Measurements from ENCODE around the gene CD69. TPM values are rescaled to one million over a fixed set of nuclear protein-coding genes. Genes with fewer than 3 reads are reported as not detected.

The CD69 gene
- total and polyA plus RNA-seq, 4 donors: 1.3 to 2.7 (median 1.7) TPM

DNA sequence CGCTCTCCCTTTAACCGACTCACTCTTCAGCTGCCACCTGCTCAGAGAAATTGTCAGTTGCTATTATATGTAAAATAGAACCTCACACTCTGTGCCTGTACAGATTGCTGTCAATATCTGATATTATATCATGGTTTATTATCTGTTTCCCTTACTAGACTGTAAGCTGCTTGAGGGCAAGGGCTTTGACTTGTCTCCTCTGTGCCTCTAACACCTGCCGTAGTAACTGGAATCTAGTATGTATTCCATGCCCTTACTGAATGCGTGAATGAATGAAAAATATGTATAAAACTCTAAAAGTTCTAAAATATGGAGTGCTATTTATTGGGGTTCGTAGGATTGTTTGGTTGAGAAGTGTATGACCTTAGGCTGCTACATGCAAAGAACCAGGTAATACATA lies 1.7 kb upstream of the CD69 start:
- no peak overlapping the region for H3K27ac ChIP-seq (ENCODE audit: low read depth in 1 of 2, low read length in 2 of 2)
- H3K36me3 ChIP-seq (ENCODE audit: control insufficient read depth in 4 of 4, insufficient read depth in 3 of 4, low read depth in 1 of 4, low read length in 3 of 4): no peaks in the 10 kb centered on the region
- DNase-seq (ENCODE audit: low spot score): no peak
- TF ChIP-seq FOXA2 (IDR thresholded peaks at IDR 0.05) (no peak), FOXA1 (IDR thresholded peaks at IDR 0.05) (no peak), EGR1 (IDR thresholded peaks at IDR 0.05; ENCODE audit: low read depth in 2 of 2) (no peak), NR2F2 (IDR thresholded peaks at IDR 0.05) (no peak), JUND (IDR thresholded peaks at IDR 0.05) (no peak), HNF4G (IDR thresholded peaks at IDR 0.05) (no peak), HNF4A (conservative IDR thresholded peaks at IDR 0.05) (no peak), YY1 (IDR thresholded peaks at IDR 0.05) (no peak)
- TF ChIP-seq, protein P1, sequence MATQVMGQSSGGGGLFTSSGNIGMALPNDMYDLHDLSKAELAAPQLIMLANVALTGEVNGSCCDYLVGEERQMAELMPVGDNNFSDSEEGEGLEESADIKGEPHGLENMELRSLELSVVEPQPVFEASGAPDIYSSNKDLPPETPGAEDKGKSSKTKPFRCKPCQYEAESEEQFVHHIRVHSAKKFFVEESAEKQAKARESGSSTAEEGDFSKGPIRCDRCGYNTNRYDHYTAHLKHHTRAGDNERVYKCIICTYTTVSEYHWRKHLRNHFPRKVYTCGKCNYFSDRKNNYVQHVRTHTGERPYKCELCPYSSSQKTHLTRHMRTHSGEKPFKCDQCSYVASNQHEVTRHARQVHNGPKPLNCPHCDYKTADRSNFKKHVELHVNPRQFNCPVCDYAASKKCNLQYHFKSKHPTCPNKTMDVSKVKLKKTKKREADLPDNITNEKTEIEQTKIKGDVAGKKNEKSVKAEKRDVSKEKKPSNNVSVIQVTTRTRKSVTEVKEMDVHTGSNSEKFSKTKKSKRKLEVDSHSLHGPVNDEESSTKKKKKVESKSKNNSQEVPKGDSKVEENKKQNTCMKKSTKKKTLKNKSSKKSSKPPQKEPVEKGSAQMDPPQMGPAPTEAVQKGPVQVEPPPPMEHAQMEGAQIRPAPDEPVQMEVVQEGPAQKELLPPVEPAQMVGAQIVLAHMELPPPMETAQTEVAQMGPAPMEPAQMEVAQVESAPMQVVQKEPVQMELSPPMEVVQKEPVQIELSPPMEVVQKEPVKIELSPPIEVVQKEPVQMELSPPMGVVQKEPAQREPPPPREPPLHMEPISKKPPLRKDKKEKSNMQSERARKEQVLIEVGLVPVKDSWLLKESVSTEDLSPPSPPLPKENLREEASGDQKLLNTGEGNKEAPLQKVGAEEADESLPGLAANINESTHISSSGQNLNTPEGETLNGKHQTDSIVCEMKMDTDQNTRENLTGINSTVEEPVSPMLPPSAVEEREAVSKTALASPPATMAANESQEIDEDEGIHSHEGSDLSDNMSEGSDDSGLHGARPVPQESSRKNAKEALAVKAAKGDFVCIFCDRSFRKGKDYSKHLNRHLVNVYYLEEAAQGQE (IDR thresholded peaks at IDR 0.05): no peak
- peaks cover 0 to 2% (median 0%) of the 10 kb centered on the region in 4 donors for H3K27me3 ChIP-seq (ENCODE audit: control insufficient read depth in 4 of 4, insufficient read depth in 4 of 4, low read length in 3 of 4)
- H3K4me3 ChIP-seq (ENCODE audit: low read depth in 1 of 3, low read length in 3 of 3): no peak overlapping the region
- 96% methylated on average over 5 of the region's 5 CpGs for WGBS
- H3K9ac ChIP-seq (ENCODE audit: low read depth in 1 of 2, low read length in 2 of 2): no peak overlapping the region
- H3K4me1 ChIP-seq (ENCODE audit: control insufficient read depth in 4 of 4, insufficient read depth in 4 of 4, low read length in 3 of 4): no peaks in the 10 kb centered on the region
- H3K9me3 ChIP-seq (ENCODE audit: control insufficient read depth in 4 of 4, low read length in 3 of 4): no peaks in the 10 kb centered on the region

DNA sequence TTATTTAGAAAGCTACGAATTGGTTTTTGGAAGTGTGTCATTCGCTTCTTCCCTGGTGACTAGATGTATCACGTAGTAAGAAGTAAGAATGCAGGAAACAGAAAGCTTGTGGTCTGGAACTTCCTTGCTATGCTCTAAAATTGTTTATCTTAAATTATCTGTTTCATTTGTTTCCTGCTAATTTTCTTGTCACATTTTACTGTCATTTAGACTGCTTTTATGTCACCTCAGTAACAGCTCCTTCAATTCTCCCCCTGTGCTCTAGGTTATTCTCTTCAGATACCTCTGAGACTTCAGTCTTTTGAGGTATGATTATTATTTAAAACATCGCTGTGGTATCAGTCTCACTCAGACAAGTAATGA lies 699 bp upstream of the CD69 start:
- H3K4me3 ChIP-seq (ENCODE audit: low read depth in 1 of 3, low read length in 3 of 3): no peak overlapping the region
- DNase-seq (ENCODE audit: low spot score): no peak
- TF ChIP-seq JUND (IDR thresholded peaks at IDR 0.05) (no peak), EGR1 (IDR thresholded peaks at IDR 0.05; ENCODE audit: low read depth in 2 of 2) (no peak), RXRA (IDR thresholded peaks at IDR 0.05) (no peak), HNF4G (IDR thresholded peaks at IDR 0.05) (no peak), FOXA1 (IDR thresholded peaks at IDR 0.05) (no peak), RAD21 (IDR thresholded peaks at IDR 0.05) (no peak), HNF4A (conservative IDR thresholded peaks at IDR 0.05) (no peak), YY1 (IDR thresholded peaks at IDR 0.05) (no peak), NR2F2 (IDR thresholded peaks at IDR 0.05) (no peak)
- TF ChIP-seq, protein P2, sequence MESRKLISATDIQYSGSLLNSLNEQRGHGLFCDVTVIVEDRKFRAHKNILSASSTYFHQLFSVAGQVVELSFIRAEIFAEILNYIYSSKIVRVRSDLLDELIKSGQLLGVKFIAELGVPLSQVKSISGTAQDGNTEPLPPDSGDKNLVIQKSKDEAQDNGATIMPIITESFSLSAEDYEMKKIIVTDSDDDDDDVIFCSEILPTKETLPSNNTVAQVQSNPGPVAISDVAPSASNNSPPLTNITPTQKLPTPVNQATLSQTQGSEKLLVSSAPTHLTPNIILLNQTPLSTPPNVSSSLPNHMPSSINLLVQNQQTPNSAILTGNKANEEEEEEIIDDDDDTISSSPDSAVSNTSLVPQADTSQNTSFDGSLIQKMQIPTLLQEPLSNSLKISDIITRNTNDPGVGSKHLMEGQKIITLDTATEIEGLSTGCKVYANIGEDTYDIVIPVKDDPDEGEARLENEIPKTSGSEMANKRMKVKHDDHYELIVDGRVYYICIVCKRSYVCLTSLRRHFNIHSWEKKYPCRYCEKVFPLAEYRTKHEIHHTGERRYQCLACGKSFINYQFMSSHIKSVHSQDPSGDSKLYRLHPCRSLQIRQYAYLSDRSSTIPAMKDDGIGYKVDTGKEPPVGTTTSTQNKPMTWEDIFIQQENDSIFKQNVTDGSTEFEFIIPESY (IDR thresholded peaks at IDR 0.05): no peak
- TF ChIP-seq, protein P3, sequence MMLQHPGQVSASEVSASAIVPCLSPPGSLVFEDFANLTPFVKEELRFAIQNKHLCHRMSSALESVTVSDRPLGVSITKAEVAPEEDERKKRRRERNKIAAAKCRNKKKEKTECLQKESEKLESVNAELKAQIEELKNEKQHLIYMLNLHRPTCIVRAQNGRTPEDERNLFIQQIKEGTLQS (IDR thresholded peaks at IDR 0.05): no peak
- TF ChIP-seq, protein P4, sequence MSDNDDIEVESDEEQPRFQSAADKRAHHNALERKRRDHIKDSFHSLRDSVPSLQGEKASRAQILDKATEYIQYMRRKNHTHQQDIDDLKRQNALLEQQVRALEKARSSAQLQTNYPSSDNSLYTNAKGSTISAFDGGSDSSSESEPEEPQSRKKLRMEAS (IDR thresholded peaks at IDR 0.05): no peak

More for the DNA sequence above, 699 bp upstream of the CD69 start:
- Histone ChIP-seq H3K27ac (ENCODE audit: low read depth in 1 of 2, low read length in 2 of 2) (no peak overlapping the region), H3K9me3 (ENCODE audit: control insufficient read depth in 4 of 4, low read length in 3 of 4) (no peaks in the 10 kb centered on the region), H3K36me3 (ENCODE audit: control insufficient read depth in 4 of 4, insufficient read depth in 3 of 4, low read depth in 1 of 4, low read length in 3 of 4) (no peaks in the 10 kb centered on the region), H3K9ac (ENCODE audit: low read depth in 1 of 2, low read length in 2 of 2) (peak overlapping the region in 1 of 2 donors; percentile 64), H3K27me3 (ENCODE audit: control insufficient read depth in 4 of 4, insufficient read depth in 4 of 4, low read length in 3 of 4) (peaks cover 0 to 2% (median 0%) of the 10 kb centered on the region in 4 donors), H3K4me1 (ENCODE audit: control insufficient read depth in 4 of 4, insufficient read depth in 4 of 4, low read length in 3 of 4) (no peaks in the 10 kb centered on the region)
- 64% methylated on average over 4 of the region's 4 CpGs for WGBS
